Endometrium (tissue), 2 donors: ENCODE results near the gene JARID2.

Source experiments
- FAIRE-seq: peaks from 2 replicates; lab custom pipeline; 2012; peaks lifted over from hg19 to GRCh38; lab: Jason Lieb, UNC
- donor health status: control.
- donor health status: control.

Gene JARID2

DNA sequence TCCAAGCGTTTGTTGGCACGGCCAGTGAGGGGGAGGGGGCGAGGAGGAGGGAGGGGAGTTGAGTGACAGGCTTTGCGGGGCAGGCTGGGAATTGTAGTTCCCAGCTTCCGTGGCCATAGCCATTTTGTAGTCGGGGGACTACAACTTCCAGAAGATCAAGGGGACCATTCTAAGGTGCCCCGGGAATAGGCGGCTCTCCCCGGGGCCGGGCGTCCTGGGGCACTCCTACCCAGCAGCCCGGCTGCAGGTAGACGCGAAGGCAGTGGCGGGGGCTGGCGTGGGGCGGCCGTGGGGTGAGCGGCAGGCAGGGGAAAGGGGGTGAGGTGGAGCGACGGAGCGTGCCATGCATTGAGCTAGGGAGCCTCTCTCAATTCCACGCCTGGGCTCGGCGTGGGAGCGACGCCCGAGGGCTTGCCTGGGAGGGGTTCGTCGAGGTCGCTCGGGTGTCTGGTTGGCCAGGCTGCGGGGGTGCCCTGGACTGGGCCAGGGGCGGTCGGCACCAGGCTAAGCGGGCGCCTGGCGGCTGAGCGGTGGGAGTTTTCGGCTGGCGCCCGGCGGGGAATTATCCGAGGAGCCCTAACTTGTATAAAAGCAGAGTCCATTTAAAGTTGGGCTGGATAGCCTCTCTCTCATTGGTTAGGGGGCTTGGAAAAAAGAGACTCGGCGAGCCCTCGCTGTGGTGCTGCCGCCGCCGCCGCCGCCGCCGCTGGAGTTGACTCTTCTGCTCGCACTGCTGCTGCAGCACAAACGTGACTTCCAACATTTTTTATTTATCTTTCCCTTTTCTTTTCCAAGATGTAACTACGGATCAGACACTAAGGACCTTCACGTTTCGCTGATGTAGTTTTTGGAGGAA lies at the start of gene JARID2:
JARID2 (plus strand) TSS at position 709 of the 856 bp plus-strand sequence. CDS start 471 bp downstream, outside the sequence.
- FAIRE-seq: peak; percentile 83

DNA sequence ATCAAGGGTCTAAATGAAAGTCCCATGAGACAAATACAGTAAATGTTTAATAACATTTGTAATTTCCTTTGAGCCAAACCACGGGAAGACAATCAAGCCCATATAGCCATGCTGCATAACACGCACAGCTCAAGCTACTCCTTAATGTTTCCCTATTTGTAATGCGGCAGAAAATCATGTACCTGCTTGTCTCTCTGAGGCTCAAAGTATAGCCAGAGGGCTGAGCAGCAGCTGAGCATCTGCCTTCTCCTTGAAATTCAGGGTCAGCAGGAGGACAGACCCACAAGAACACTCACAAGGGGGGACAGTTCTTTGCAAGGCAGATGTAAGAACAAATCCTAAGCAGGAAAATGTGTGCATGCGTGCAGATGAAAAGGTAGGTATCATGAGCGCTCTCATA lies 45.8 kb upstream of the JARID2 start:
- FAIRE-seq: no peak

DNA sequence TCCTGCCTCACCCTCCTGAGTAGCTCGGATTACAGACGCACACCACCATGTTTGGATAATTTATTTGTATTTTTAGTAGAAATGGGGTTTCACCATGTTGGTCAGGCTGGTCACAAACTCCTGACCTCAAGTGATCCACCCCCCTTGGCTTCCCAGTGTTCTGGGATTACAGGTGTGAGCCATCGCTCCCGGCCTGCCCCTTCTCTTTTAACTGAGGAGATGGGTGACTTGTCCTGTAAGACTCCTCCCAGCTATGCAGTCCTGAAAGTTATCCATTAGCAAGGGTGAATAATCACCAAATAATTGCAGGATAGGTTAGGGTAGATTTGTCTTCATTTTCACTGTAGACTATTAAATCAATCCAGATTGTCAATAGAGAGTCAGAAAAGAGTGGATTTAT lies 40.5 kb upstream of the JARID2 start:
- FAIRE-seq: no peak

DNA sequence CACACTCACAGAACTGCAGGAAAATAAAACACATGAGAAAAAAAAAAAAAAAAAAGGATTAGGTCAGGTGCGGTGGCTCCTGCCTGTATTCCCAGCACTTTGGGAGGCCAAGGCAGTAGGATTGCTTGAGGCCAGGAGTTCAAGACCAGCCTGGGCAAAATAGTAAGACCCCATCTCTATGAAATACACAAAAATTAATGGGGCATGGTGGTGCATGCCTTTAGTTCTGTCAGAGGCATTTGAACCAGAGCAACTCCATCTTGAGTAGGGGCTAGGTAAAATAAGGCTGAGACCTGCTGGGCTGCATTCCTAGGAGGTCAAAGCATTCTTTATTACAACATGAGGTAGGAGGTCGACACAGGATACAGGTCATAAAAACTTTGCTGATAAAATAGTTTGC lies 39.0 kb upstream of the JARID2 start:
- FAIRE-seq: no peak

DNA sequence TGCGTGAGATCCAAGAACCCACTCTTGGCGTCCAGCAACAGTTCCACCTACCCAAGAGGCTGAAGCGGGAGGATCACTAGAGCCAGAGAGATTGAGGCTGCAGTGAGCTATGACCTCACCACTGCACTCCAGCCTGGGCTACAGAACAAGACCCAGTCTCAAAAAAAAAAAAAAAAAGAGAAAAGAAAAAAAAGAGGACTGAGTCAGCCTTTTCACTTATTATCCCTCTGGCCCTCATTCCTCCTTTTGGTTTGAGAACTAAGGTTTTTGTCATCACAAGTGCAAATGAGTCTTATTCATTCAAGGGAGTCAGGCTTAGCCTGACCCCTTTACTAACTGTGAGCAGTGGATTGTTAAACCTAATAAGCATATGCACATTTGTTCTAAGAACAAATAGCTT lies 37.9 kb upstream of the JARID2 start:
- no peak for FAIRE-seq

DNA sequence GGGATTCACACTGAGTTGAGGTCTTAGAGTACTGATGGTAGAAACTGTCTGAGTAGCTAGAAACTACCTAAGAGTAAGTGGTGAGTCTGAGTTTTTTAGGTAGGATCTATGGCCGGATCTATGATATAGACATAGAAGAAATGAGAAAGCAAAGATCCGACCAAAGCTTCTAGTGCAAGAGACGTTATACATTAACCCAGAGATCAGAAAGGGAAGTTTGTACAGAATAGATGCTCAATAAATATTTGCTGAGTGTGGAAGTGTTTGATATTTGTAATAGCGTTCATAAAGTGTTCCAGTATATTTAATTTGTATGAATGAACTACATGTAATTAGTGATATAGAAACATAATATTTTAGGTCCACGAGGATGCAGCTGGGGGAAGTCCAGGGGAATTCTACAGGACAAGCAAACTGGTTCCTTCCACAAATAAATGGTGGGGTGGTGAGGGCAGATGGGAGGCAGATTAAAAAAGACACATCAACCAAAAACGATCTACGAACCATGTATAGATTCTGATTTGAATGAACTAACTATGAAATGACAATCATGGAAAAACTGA lies 31.9 kb upstream of the JARID2 start:
- no peak for FAIRE-seq

DNA sequence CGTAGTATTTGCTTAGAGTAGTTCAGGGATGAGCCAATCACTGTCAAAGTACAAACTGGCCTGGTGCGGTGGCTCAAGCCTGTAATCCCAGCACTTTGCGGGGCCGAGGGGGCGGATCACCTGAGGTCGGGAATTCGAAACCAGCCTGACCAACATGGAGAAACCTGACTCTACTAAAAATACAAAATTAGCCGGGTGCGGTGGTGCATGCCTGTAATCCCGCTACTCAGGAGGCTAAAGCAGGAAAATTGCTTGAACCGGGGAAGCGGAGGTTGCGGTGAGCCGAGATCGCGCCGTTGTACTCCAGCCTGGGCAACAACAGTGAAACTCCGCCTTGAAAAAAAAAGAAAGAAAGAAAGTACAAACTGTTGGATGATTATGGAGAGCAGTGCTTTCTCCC lies 27.5 kb upstream of the JARID2 start:
- FAIRE-seq: no peak

DNA sequence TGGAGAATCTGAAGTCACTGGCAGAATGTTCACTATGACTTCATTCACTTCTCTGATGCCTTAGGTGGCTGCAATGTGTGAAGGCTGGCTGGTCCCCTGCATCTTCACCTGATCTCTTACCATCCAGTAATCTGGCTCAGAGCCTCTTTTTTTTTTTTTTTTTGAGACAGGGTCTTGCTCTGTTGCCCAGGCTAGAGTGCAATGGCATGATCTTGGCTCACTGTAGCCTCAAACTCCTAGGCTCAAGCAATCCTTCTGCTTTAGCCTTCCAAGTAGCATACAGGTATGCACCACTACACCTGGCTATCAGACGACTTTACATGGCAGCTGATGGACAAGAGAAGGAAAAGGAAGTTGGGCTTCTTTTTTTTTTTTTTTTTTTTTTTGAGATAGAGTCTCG lies 25.8 kb upstream of the JARID2 start:
- no peak for FAIRE-seq

DNA sequence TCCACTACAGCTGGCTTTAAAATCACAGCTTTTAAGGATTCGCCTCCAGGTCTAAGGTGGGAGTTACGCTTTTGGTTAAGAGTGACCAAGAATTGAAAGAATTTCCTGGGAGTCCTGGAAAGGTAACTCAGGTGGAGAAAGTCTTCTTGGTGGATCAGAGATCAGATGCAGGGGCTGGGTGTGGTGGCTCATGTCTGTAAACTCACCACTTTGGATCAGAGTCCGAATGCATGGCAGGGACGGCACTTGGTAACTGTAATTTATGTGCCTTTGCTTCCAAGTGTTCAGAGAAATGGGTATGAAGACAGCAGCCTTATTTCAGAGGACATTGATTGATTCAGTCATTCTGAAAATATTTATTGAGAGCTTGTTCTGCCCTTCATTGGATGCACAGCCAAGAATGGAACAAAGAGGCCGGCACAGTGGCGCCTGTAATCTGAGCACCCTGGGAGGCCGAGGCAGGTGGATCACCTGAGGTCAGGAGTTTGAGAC lies 18.0 kb upstream of the JARID2 start:
- no peak for FAIRE-seq

DNA sequence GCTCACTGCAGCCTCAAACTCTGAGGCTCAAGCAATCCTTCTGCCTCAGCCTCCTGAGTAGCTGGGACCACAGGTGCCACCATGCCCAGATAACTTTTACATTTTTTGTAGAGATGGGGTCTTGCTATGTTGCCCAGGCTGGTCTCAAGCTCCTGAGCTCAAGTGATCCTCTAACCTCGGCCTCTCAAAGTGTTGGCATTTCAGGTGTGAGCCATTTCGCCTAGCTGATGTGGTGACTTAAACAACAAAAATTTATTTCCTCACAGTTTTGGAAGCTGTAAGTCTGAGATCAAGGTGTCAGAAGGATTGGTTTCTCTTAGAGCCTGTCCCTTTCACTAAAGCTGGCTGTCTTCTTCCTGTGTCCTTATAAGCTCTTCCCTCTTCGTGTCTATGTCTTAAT lies 15.0 kb upstream of the JARID2 start:
- FAIRE-seq: no peak

DNA sequence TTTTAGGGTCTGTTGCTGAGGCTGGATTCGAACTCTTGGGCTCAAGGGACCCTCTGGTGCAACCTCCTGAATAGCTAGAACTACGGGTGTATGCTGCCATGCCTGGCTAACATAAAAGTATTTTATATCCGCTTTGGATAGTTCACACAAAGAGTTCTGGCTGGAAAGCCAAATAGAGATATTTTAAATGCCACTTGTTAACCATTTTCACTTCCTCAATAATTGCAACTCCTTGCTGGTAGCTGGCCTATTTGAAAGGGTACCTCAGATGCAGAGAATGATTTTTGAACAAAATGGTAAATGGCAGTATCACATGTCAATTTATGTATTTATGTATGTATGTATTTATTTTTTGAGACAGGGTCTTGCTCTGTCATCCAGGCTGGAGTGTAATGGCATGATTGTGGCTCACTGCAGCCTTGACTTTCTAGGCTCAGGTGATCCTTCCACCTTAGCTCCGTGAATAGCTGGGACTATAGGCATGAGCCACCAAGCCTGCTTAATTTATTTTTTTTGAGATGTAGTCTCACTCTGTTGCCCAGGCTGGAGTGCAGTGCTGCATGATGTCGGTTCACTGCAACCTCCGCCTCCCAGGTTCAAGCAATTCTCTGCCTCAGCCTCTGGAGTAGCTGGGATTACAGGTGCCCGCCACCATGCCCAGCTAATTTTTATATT lies 12.9 kb upstream of the JARID2 start:
- no peak for FAIRE-seq

DNA sequence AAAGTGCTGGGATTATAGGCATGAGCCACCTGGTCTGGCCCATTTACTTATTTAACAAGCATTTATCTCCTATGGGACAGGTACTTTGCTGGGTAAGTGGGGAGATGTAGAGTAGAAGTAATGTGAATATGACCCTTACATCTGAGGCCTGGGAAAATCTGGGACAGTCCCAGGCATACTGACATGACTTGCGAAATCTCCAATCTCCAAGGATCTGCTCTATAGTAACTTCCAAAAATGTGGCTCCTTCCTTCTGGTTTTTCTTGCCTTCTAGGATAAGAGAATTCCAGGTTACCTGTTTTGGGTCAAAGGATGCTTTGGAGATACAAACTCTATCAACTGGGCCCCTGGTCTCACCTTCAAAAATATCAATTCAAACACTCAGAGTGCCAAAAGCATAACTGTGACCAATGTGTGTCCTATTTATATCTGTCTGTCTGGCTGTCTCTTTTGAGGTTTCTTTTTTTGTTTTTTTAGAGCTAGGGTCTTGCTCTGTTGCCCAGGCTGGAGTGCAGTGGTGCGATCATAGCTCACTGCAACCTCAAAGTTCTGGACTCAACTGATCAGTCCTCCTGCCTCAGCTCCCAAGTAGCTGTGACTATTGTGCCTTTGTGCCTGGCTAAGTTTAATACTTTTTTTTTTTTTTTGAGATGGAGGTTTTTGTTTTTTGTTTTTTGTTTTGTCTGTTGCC lies 11.7 kb upstream of the JARID2 start:
- no peak for FAIRE-seq

DNA sequence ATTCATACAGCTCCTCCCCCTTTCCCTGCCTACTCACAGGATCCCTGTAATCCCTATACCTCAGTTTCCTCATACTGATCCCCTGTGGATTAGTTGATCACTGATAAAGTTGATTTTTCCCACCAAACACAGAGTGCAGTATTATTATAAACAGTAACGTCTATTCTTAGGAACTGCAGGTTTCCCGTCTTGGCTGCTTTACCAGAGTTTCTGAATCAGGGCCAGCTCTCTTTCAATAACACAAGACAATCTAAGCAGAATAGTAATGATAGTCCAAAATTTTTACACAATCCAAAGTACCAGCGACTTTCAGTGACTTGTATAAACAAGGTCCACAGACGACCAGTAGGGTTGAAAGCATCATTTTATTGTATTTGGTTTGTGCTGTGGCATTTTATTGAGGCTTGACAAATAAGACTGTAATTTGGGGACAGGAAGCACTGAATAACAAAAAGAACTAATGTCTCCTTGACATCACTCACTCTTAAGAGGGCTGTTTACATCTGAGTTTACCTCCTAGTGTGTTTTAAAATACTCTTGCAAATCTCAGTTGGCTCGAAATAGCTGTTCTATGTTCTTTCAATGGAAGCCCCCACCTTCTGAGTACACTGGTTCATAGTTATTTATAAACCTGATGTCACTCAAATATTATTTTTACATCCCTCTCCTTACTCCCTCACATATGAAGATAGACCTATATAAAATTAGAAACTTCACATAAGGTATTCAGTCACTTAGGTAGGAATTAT lies 6.1 kb upstream of the JARID2 start:
- no peak for FAIRE-seq

DNA sequence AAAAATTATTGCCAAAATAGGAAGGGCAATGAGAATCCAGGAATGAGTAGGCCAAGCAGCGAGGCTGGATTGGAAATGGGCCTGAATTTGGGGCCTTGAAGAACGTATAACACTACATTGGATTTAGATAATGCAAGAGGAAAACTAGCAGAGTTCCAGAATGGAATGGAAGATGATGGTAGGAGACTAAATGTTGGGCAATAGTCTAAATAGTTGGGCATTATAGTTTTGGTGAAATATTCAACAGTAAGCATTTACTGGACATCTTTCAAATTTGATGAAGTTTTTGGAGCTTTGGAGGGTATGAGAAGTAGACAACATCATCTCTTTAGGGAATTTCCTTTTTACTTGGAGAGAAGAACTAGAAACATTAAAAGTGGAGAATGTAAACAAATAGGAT lies 3.4 kb upstream of the JARID2 start:
- FAIRE-seq: no peak

DNA sequence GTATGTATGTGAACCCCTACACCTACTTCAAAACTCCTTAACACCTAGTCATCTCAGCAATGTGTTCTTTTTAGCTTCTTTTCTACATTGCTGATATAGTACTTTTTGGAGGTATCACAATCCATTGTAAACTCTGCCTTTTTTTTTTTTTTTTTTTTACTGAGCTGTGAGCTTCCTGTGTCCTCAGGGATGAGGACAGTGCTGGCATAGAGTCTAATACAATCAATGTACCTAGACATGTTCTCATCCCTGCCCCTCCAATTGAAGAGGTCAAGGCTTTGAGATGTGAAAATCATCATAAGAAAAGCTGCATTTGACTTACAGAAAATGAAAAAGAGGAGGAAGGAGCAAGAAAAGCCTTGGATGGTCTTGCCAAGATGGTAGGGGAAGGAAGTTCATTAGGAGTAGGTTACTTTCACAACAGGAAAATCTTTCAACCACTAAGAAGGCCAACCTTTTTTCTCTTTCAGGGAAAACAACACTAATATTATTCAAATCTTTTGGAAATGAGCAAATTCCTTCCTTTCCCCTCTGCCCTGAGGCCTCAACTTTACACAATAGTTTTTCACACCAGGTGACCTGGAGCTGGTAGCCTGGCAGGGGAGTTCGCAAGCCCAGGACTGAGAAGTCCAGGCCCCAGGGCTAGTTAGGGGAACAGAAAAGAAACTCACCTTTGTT lies 2.8 kb upstream of the JARID2 start:
- no peak for FAIRE-seq

DNA sequence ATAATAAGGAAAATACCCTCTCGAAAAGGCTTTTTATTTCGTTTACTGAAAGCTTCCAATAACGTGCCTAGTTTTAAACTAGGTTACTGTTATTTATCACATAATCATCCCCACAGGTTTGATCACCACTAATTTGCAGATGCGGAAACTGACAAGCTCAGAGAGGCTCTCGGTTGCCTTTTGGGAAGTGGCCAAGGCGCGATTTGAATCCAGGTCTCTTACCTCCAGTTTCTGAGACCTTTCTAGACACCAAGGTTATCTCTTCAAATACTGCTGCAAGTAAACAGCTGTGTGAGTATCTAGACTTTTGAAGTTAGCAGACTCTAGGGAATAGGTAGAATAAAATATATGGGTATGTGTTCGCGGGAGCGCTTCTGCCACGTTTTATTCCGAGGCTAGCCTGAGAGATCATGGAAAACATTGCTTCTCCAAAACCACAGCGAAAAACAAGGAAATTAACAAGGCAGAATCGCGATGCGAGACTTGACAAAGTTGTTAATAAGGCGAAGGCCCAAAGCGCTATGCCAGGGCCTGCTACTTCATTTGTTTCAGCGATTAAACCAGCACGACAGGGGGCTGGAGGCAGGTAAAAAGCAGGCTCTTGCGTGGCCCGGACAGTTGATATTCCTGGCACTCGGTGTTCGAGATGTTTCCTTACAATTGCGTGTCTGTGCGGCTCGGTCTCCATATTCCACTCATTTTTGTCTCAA lies 1.8 kb upstream of the JARID2 start:
- no peak for FAIRE-seq

DNA sequence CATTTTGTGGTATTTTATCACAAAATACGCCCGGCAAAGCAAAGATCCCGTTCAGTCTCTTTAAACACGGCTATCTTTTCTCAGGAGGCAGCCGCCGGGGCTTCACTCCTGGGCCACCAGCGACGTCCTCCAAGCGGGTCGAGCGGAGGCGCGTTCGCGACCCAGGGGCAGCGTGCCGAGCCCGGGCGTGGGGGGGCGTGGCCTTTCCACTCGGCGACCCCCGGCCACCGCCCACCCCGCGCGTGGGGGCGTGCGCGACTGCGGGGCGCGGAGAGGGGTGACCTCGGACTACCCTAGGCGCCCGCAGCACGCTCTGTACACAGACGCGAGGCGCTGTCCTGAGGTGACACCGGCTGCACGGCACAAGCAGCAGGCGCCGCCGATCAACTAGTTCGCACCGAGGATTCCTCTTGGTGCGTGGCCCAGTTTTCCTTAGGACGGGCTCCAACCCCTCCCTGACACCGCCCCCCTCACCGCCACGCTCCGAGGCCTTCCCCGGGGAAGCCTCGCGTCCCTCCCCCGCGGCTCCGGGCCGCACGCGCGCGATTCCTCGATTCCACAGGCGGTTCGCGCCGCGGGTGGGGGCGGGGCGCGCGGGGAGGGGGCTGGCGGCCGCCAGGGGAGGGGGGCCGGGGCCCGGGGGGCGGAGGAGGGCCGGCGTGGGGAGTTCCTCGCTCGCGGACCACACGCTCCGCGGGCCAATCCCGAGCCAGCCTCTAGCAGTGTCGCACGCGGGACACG lies 1.1 kb upstream of the JARID2 start:
- no peak for FAIRE-seq

DNA sequence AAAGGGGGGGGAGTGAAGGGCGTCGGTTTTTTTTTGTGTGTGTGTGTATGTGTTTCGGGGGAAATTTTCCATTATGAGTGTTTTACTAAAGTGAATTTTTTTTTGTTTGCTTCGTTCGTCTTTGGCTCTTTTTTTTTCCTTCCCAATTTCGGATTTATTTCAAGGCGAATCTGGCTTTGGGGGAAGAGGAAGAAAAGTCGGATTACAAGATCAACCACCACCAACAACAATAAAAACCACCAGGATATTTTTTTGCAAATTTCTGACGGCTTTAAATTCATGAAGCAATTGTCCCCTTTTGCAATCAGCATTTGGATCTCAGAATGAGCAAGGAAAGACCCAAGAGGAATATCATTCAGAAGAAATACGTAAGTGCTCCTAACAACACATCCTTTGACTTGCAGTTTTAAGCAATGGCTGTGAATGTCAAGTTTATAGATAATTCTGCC lies 372 bp downstream of the JARID2 start:
- peak; percentile 21 for FAIRE-seq

DNA sequence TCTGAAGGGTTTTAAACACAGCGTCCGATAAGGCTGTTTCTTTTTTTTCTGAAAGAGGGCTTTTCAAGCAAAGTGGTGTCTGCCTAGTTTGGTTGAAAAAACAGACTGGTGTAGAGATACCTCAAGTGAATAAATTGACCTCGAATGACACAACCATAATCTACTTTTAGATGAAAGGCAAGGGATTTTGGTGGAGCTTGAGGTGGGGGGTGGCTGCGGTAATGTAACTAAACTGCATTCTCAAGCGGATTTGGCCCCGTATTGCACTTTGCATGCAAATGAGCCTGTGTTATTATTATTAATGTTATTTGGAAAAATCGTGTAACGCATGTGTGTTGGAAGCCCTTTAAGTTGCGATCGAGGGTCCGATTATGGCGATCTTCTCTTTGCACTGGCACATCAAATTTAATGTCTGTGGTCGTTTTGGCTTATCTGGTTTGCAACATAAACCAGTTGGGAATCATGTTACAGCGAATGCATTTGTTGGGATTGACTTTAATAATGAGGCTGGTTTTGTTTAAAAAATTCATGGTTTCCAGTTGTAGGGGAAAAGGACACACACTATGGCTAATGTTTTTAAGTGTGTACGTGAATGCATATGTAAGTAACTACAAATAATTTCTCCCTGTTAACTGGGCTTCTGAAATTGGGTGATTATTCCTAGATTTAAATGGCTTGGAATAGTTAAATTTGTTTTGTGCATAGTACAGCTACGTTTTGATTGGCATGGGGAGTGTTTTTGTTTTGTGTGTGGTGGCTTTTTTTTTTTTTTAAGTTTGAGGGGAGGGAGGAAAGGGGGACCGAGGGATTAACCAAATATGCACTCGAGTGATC lies 1.0 kb downstream of the JARID2 start:
- no peak for FAIRE-seq
